ENCODE measurements around the gene TRABD. TPM values are rescaled to one million over a fixed set of nuclear protein-coding genes. Genes with fewer than 3 reads are reported as not detected.

The TRABD gene
- total RNA-seq, 1 donor from 2014 or later = 16.3 TPM

- no peak for DNase-seq (ENCODE audit: low read depth)
Measured at GRCh38 chr22:50184902-50185374, 775 bp upstream of the TRABD start.

GRCh38 chr22:50186181-50186714 is 535 bp downstream of the TRABD start:
- no peak for DNase-seq (ENCODE audit: low read depth)

GRCh38 chr22:50186761-50187523 is 1.2 kb downstream of the TRABD start:
- DNase-seq (ENCODE audit: low read depth) = no peak

- DNase-seq (ENCODE audit: low read depth) = no peak
Measured at GRCh38 chr22:50188356-50188755, 2.6 kb downstream of the TRABD start.

- no peak for DNase-seq (ENCODE audit: low read depth)
Measured at GRCh38 chr22:50189184-50189848, 3.6 kb downstream of the TRABD start.

- DNase-seq (ENCODE audit: low read depth) = peak; percentile 74
Measured at GRCh38 chr22:50189849-50190181, 4.1 kb downstream of the TRABD start.

- peak; percentile 48 for DNase-seq (ENCODE audit: low read depth)
Measured at GRCh38 chr22:50190182-50190940, 4.6 kb downstream of the TRABD start.

GRCh38 chr22:50190941-50191741 is 5.4 kb downstream of the TRABD start:
- no peak for DNase-seq (ENCODE audit: low read depth)

- DNase-seq (ENCODE audit: low read depth) = no peak
Measured at GRCh38 chr22:50192436-50193204, 6.9 kb downstream of the TRABD start.

- no peak for DNase-seq (ENCODE audit: low read depth)
Measured at GRCh38 chr22:50193621-50194020, 7.9 kb downstream of the TRABD start.

GRCh38 chr22:50194037-50194805 is 8.5 kb downstream of the TRABD start:
- DNase-seq (ENCODE audit: low read depth) = no peak

- no peak for DNase-seq (ENCODE audit: low read depth)
Measured at GRCh38 chr22:50196256-50196655, 10.5 kb downstream of the TRABD start.

GRCh38 chr22:50197000-50197800 is 11.5 kb downstream of the TRABD start:
- DNase-seq (ENCODE audit: low read depth) = no peak

GRCh38 chr22:50197856-50198623 is 12.3 kb downstream of the TRABD start:
- DNase-seq (ENCODE audit: low read depth) = no peak

GRCh38 chr22:50198624-50199017 is 12.9 kb downstream of the TRABD start:
- DNase-seq (ENCODE audit: low read depth) = no peak

GRCh38 chr22:50199251-50199721 is 13.6 kb downstream of the TRABD start:
- no peak for DNase-seq (ENCODE audit: low read depth)

- no peak for DNase-seq (ENCODE audit: low read depth)
Measured at GRCh38 chr22:50199829-50200460, 14.2 kb downstream of the TRABD start.

Data from myocyte (in vitro differentiated cells).